NOMO-1 (cell line): ENCODE data around the gene HCN2.
"Not testable (repeated sequence)": the region's sequence is repeated elsewhere in the genome, so short reads cannot be mapped to it uniquely, and the experiment has no call there.

ENCODE experiments used
- DNase-seq, 2 experiments: peaks; one replicate each; lab custom pipeline; 2025; ENCODE audit not compliant: unreplicated experiment in 2 of 2; lab: John Stamatoyannopoulos, UW

The HCN2 gene

DNA sequence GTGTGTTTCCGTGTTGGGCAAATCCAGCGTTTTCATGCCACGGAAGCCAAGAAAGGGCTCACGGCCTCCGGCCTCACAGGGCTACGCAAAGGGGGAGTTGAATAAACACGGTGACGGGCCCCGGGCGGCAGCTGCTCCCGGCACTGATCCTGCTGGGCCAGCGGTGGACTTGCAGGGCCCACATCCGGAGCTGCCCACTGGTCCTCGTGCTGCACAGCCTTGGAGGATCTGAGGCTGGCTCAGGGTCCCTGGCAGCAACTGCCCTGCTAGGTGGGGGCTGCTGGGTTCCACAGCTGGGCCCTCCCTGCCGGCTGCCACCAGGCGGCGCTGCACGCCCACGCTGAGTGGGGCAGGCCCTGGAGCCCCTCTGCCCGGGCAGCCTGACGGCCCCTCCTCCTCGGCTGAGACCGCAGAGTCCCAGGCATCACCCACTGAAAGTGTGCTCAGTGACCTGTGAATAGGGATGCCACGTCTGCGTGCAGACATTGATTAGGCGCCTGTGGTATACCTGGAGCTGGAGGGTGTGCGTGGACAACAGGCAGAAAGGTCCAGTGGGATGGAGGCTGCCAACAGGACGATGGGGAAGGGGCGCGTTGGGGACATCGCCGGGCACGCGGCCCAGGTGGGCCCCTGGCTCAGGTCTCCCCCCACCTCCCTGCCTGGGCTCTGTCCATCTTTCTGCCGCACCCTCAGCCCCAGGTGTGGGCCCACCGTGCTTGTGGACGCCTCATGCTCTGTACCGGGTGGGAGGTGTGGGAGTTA, 5.3 kb upstream of the HCN2 start:
- DNase-seq: no peak

DNA sequence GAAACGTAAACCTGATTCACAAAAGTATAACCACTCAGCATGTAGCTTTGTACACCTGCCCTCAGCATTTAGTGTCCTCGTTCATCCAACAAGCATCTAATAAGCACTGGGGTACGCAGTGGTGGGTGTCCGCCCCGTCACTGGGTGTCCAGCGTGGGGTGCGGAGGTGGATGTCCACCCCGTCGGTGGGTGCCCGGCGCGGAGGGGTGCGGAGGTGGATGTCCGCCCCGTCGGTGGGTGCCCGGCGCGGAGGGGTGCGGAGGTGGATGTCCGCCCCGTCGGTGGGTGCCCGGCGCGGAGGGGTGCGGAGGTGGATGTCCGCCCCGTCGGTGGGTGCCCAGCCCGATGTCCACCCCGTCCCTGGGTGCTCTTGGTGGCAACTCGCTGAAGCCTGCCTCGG, 4.5 kb upstream of the HCN2 start:
- DNase-seq: not testable (repeated sequence)

DNA sequence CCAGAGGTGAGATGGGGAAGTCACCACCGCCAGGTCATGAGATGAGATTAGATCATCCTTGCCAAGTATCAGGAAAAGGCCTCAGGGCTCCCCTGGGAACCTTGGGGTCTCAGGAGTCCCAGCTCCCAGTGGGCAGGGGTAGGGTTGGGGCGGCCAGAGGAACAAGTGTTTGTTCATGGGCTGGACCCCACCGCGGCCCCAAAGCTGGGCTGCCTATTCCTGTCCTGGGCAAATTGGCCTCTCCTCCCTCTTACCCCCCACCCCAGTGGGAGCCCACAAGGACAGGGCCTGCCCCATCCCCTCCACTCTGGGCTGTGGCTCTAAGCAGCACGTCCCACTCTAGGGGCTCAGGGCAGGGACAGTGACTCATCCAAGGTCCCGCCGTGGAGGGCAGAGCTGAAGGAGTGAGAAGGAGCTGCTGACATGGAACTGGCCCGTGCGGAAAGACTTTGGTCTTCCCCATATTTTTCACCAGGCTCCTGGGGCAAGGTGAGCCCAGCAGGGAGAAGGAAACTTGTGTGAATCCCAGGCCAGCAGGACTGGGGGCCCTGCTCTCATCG, 4.0 kb upstream of the HCN2 start:
- no peak for DNase-seq

DNA sequence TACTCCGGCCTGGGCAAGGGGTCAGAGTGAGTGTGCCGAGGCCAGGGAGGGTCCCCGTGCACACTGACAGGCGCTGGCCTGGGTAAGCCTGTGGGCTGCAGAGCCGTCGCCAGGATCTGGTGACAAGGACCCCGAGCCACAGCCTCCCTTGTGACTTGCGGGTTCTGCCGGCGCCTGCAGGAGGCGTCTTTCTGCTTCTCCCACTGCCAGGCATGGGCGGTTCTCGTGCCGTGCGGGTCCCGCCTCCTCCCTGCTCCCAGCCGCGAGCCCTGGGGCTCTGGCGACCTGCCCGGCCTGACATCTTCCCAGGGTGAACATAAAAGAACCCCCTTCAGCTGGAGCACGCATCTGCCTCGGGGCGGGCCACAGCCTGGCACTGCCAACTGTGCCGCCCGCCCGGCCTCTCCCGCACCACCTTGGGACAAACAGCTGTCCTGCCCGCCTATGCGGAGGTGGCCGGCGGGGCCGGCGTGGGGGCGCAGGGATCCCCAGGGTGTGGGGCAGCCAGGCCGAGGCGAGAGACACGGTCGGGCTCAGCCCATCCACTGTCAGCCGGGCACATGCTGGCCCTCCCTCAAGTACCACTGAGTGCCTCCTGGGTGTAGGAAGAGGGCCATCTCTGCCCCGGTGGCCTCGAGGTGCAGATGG, 1.5 kb upstream of the HCN2 start:
- DNase-seq: peak; percentile 44 to 55

- DNase-seq: no peak
Observed at GRCh38 chr19:588741-589692, 664 bp upstream of the HCN2 start.

- no peak for DNase-seq
Observed at GRCh38 chr19:590396-590745, 690 bp downstream of the HCN2 start.

DNA sequence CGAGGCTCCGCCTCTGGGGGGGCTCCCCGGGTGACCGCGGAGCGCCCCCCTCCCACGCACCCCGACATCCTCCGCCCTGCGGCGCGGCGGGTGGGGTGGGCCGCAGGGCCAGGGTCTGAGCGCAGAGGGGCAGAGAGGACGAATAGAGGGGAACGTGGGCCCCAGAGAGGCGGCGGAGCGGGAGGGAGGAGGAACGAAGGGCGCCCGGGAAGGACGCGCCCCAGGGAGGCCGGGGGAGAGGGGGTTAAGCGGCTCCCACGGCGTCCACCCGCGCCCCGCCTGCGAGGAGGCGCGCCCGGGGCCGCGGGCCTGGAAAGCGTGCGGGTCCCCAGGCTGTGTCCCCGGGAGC, 1.0 kb downstream of the HCN2 start:
- DNase-seq: no peak

GRCh38 chr19:591099-591958, 1.6 kb downstream of the HCN2 start:
- no peak for DNase-seq

GRCh38 chr19:592101-592500, 2.4 kb downstream of the HCN2 start:
- no peak for DNase-seq

DNA sequence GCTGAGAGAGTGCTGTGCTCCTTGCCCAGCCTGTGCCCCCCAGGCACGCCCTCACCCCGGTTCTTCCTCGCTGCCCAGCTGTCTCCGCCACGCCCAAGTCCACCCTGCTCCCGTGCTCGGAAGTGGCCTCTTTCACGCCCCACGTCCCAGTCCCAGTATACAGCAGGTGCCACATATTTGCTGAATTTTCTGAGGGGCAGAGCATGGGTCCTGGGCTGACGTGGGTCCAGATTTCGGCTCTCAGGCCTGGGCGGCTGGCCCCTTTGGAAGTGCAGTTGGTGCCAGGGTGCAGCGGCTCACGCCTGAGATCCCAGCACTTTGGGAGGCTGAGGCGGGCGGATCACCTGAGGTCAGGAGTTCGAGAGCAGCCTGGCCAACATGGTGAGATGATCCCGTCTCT, 3.4 kb downstream of the HCN2 start:
- DNase-seq: no peak

DNA sequence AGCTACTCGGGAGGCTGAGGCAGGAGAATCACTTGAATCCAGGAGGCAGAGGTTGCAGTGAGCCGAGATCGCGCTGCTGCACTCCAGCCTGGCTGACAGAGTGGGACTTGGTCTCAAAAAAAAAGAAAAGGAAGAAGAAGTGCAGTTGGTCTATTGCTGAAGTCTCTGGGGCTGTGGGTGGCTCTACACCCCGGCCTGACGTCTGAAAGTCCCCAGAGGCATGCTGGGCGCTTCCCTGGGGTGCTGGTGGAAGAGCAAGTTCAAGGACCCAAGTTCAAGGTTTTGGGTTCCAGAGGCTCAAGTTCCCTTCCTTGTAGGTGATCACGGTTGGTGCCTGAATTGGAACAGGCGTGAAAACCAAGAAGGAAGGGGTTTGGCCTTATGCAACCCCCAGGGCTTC, 3.8 kb downstream of the HCN2 start:
- no peak for DNase-seq

- DNase-seq: no peak
Observed at GRCh38 chr19:594265-594870, 4.7 kb downstream of the HCN2 start.

DNA sequence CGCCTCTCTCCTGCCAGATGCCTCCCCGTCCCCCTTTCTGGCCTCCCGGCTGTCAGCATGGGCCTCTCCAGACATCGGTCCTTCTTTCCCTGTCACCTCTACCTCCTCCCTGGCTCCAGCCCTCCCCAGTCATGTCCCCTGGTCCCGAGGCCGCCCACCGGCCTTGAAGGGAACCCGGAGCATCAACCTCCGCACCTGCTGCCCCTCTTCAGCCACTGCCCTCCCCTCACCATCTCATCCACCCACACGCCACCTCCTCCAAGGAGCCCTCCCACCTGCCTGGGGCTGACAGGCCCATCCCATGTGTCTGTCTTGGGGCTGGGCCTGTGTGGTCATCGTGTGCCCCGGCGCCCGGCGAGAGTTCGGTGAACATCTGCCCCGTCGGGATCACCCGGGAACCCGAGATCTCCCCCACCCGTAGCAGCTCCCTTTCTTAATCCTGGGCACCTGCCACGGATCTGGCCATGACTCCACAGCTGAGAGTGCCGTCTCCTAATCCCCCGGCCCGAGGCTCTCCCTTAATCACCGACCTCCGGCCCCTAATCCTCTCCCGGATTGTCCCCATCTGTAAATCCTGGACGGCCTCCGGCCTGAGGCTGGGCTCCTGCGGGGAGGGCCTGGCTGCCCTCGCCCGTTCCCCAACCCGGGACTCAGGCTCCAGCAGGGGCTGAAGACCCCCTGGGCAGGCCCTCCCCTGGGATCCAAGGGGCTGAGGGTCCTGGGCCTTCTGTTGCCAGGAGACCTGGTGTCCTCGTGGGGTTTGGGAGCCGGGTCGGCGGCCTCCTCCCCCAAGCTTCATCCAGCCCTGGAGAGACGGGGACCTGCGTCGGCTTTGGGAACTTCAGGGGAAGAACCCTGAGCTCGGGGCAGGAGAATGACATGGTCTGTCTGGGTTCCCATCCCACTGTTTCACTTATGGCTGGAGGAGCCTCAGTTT, 5.9 kb downstream of the HCN2 start:
- DNase-seq: no peak

DNA sequence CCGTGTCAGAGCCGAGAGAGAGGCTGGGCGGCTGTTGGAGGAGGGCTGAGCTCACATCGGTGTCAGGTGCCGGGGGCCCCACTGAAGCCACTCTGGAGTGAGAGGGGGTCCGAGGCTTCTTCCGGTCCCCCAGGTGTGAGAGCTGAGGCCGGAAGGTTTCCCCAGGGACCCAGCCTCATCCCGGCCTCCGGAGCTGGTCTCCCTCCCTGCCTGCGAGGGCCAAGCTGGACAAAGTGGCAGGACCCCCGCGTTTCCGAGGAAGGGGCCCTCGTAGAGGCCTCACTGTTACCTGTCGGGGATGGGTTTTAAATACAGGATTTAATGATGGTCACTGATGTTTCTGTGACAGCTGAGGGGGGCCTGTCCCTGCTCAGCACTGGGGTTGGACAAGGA, 6.6 kb downstream of the HCN2 start:
- no peak for DNase-seq

- no peak for DNase-seq
Observed at GRCh38 chr19:597406-598315, 8.0 kb downstream of the HCN2 start.

GRCh38 chr19:601310-601709, 11.6 kb downstream of the HCN2 start:
- DNase-seq: no peak

DNA sequence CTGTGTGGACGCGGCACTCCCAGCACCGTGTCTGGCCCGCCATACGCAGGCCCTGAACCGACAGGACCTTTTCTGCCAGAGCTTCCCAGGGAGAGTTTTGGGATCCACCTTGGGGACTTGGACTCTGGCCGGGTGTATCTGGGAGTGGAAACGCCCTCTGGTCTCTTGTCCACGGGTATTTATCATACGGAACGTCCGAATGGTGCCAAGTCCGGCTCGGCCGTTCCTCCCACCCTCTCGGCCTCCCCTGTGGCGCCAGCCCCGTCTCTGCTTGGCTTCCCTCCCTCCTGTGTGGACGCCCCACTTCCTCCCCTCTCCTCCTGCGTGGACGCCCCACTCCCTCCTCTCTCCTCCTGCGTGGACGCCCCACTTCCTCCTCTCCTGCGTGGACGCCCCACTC, 12.1 kb downstream of the HCN2 start:
- DNase-seq: no peak
